SK-N-SH treated with all-trans-retinoic acid at 6 μM for 48 hours (cell line): ENCODE measurements around the gene AKAP8L.

Source experiments
- ARNTL ChIP-seq: fragments of 450-650 bp; formaldehyde crosslinking; IDR thresholded peaks from 2 replicates; pipeline ENCODE4 v1.5.0; 2020; ENCODE audit warnings: low read depth, mild to moderate bottlenecking, moderate library complexity, borderline replicate concordance
- BACH2 ChIP-seq: fragments of 250-450 bp; sonication (Bioruptor Pico); IDR thresholded peaks from 2 replicates; pipeline ENCODE4 v1.9.0; 2021; ENCODE audit warnings: mild to moderate bottlenecking, borderline replicate concordance
- CSDC2 ChIP-seq: fragments of 250-450 bp; sonication (Bioruptor Pico); IDR thresholded peaks from 2 replicates; pipeline ENCODE4 v1.5.0; 2020; ENCODE audit warnings: mild to moderate bottlenecking, moderate library complexity
- RARB ChIP-seq: fragments of 250-450 bp; sonication (Bioruptor Pico); IDR thresholded peaks from 2 replicates; pipeline ENCODE4 v1.8.0; 2021; ENCODE audit warnings: mild to moderate bottlenecking, moderate library complexity
- TCF4 ChIP-seq: fragments of 250-450 bp; sonication (Bioruptor Pico); IDR thresholded peaks from 2 replicates; pipeline ENCODE4 v1.8.0; 2021; ENCODE audit warnings: mild to moderate bottlenecking, moderate library complexity, borderline replicate concordance
- TOX ChIP-seq: fragments of 250-450 bp; sonication (Bioruptor Pico); IDR thresholded peaks from 2 replicates; pipeline ENCODE4 v1.8.0; 2021; ENCODE audit warnings: mild to moderate bottlenecking, moderate library complexity, borderline replicate concordance
- ZC3H10 ChIP-seq: fragments of 250-450 bp; sonication (Bioruptor Pico); IDR thresholded peaks from 2 replicates; pipeline ENCODE4 v1.5.1; 2021; ENCODE audit warnings: mild to moderate bottlenecking, moderate library complexity
- ZFP3 ChIP-seq: fragments of 250-450 bp; sonication (Bioruptor Pico); IDR thresholded peaks from 2 replicates; pipeline ENCODE4 v1.5.0; 2020; ENCODE audit warnings: mild to moderate bottlenecking, moderate library complexity
- ZFP30 ChIP-seq: fragments of 450-650 bp; formaldehyde crosslinking; IDR thresholded peaks from 2 replicates; pipeline ENCODE4 v1.5.0; 2022; ENCODE audit warnings: mild to moderate bottlenecking, moderate library complexity
- ZNF565 ChIP-seq: fragments of 450-650 bp; formaldehyde crosslinking; conservative IDR thresholded peaks from 2 replicates; pipeline ENCODE4 v1.5.0; 2020; ENCODE audit warnings: low read depth, mild to moderate bottlenecking, moderate library complexity
- ZNF70 ChIP-seq: fragments of 450-650 bp; formaldehyde crosslinking; IDR thresholded peaks from 2 replicates; pipeline ENCODE4 v1.5.0; 2020; ENCODE audit warnings: mild to moderate bottlenecking, moderate library complexity
- ZNF8 ChIP-seq: fragments of 450-650 bp; formaldehyde crosslinking; IDR thresholded peaks from 2 replicates; pipeline ENCODE4 v1.5.0; 2020; ENCODE audit warnings: mild to moderate bottlenecking, moderate library complexity
- TF ChIP-seq, protein P1 (sequence below): fragments of 250-450 bp; sonication (Bioruptor Pico); IDR thresholded peaks from 2 replicates; pipeline ENCODE4 v1.8.0; 2020; ENCODE audit warnings: mild to moderate bottlenecking, moderate library complexity, borderline replicate concordance

DNA sequence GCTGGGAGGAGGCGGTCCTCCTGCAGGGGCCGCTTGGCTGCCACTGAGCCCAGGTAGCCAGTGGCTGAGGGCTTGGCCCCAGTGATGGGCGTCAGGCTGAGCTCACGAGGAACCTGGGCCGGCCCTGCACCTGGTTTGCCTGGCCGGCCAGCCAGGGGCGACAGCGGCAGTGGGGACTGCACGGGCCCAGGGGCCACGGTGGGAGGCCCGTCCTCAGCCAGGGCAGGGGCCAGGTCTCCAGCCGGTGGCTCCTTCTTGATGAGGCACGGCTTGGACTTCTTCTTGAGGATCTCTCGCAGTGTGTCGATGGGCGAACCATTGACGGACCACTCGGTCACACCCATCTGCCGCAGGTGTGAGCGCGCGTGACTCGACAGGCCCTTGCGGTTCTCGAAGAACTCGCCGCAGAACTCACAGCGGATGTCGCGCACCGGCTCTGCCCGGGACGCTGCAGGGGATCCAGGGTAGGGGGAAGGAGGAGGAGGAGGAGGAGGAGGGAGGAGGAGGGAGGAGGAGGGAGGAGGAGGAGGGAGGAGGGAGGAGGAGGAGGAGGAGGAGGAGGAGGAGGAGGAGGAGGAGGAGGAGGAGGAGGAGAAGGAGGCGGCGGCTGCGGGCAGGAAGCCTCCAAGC, 6.6 kb upstream of the AKAP8L start:
- TF ChIP-seq ZNF565 (CRISPR knock-in tag) (no peak), RARB (CRISPR knock-in tag) (no peak), ZFP30 (CRISPR knock-in tag) (no peak), TCF4 (CRISPR knock-in tag) (no peak), ZNF8 (no peak), ZFP3 (CRISPR knock-in tag) (no peak), BACH2 (CRISPR knock-in tag) (no peak), ZC3H10 (CRISPR knock-in tag) (no peak), ARNTL (CRISPR knock-in tag) (no peak), TOX (CRISPR knock-in tag) (no peak), ZNF70 (CRISPR knock-in tag) (no peak), CSDC2 (CRISPR knock-in tag) (no peak)
- TF ChIP-seq, protein P1, sequence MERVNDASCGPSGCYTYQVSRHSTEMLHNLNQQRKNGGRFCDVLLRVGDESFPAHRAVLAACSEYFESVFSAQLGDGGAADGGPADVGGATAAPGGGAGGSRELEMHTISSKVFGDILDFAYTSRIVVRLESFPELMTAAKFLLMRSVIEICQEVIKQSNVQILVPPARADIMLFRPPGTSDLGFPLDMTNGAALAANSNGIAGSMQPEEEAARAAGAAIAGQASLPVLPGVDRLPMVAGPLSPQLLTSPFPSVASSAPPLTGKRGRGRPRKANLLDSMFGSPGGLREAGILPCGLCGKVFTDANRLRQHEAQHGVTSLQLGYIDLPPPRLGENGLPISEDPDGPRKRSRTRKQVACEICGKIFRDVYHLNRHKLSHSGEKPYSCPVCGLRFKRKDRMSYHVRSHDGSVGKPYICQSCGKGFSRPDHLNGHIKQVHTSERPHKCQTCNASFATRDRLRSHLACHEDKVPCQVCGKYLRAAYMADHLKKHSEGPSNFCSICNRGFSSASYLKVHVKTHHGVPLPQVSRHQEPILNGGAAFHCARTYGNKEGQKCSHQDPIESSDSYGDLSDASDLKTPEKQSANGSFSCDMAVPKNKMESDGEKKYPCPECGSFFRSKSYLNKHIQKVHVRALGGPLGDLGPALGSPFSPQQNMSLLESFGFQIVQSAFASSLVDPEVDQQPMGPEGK (CRISPR knock-in tag) = no peak
